ENCODE results near the gene PSAT1. TPM values are rescaled to one million over a fixed set of nuclear protein-coding genes. Genes with fewer than 3 reads are reported as not detected.

Gene PSAT1
- total RNA-seq, 1 donor from 2014 or later, result 15.2 TPM

DNA sequence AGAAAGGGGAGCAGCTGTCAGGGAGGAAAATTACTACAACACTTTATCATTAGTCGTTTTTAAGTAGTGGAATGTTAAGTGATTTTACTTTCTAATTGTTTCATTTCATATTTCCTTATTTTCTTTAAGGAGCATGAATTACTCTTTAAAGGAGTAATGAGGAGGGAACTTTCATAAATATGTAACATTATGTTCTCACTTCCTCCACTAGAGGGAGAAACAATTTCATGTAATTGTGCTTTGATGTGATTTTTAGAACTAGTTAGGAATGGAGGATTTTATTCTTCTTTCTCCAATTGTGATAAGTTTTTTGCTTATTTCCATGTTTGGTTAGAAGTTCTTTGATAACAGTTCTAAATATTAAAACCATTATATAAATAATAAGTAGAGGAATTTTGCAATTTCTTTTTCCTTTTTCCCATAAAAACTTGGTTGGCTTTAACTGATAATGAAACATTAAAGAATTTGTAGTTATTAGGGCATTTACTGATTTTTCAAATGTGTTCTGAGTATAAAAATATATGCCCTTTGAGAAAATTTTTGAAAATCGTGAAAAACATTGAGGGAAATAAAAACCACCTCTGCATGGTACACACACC lies 35.4 kb upstream of the PSAT1 start:
- Mint-ChIP-seq H3K27ac (ENCODE audit: unreplicated experiment) (no peak overlapping the region), H3K4me1 (ENCODE audit: unreplicated experiment) (no peaks in the 10 kb centered on the region), H3K9me3 (ENCODE audit: unreplicated experiment) (no peaks in the 10 kb centered on the region), H3K27me3 (ENCODE audit: unreplicated experiment) (no peaks in the 10 kb centered on the region), H3K36me3 (ENCODE audit: low read depth, unreplicated experiment) (no peaks in the 10 kb centered on the region), H3K4me3 (ENCODE audit: unreplicated experiment) (no peak overlapping the region)
- DNase-seq (ENCODE audit: low spot score), result no peak
- TF ChIP-seq, protein P1, sequence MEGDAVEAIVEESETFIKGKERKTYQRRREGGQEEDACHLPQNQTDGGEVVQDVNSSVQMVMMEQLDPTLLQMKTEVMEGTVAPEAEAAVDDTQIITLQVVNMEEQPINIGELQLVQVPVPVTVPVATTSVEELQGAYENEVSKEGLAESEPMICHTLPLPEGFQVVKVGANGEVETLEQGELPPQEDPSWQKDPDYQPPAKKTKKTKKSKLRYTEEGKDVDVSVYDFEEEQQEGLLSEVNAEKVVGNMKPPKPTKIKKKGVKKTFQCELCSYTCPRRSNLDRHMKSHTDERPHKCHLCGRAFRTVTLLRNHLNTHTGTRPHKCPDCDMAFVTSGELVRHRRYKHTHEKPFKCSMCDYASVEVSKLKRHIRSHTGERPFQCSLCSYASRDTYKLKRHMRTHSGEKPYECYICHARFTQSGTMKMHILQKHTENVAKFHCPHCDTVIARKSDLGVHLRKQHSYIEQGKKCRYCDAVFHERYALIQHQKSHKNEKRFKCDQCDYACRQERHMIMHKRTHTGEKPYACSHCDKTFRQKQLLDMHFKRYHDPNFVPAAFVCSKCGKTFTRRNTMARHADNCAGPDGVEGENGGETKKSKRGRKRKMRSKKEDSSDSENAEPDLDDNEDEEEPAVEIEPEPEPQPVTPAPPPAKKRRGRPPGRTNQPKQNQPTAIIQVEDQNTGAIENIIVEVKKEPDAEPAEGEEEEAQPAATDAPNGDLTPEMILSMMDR (IDR thresholded peaks at IDR 0.05; ENCODE audit: unreplicated experiment), result peak; percentile 74

DNA sequence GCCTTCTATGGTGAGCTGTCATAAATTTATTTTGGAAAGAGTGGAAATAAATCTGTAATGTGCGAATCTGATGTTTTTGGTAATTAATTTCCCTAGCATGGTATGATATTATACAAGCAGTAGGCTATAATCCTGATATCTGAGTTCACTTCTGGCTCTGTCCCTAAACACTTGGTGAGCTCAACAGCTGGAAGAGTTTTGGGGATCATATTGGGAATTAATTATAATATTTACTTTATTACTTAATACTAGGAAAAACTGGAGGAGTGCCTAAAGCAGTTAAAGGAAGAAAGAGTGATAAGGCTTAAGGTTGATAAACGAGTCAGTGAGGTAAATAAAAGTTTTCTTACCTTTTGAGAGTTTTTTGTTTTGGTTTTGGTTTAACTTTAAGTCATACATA lies 34.3 kb upstream of the PSAT1 start:
- TF ChIP-seq, protein P1 (IDR thresholded peaks at IDR 0.05; ENCODE audit: unreplicated experiment), result no peak
- H3K4me1 Mint-ChIP-seq (ENCODE audit: unreplicated experiment), result no peaks in the 10 kb centered on the region
- no peaks in the 10 kb centered on the region for H3K27me3 Mint-ChIP-seq (ENCODE audit: unreplicated experiment)
- H3K36me3 Mint-ChIP-seq (ENCODE audit: low read depth, unreplicated experiment), result peaks cover 2% of the 10 kb centered on the region
- H3K27ac Mint-ChIP-seq (ENCODE audit: unreplicated experiment), result no peak overlapping the region
- H3K4me3 Mint-ChIP-seq (ENCODE audit: unreplicated experiment), result no peak overlapping the region
- H3K9me3 Mint-ChIP-seq (ENCODE audit: unreplicated experiment), result no peaks in the 10 kb centered on the region
- no peak for DNase-seq (ENCODE audit: low spot score)

DNA sequence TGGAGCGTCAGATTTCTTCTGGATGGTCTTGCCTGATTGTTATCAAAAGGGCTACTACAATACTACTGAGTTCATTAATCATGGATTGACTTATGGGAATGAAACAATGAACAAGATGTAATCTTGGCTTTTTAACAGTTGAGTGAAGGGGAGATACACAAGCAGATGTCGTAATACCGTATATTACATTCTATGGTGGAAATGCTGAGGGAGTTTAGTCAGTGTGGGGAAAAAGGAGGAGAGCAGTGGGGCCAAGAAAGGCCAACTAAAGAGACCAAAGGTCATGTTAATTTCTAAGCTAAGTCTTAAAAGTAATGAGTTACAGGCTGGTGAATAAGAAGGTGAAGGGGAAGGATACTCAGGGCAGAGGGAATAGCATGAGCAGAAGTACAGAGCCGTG lies 29.0 kb upstream of the PSAT1 start:
- no peak for DNase-seq (ENCODE audit: low spot score)
- no peaks in the 10 kb centered on the region for H3K27me3 Mint-ChIP-seq (ENCODE audit: unreplicated experiment)
- peaks cover 8% of the 10 kb centered on the region for H3K36me3 Mint-ChIP-seq (ENCODE audit: low read depth, unreplicated experiment)
- H3K9me3 Mint-ChIP-seq (ENCODE audit: unreplicated experiment), result no peaks in the 10 kb centered on the region
- H3K4me1 Mint-ChIP-seq (ENCODE audit: unreplicated experiment), result no peaks in the 10 kb centered on the region
- H3K4me3 Mint-ChIP-seq (ENCODE audit: unreplicated experiment), result no peak overlapping the region
- TF ChIP-seq, protein P1 (IDR thresholded peaks at IDR 0.05; ENCODE audit: unreplicated experiment), result no peak
- no peak overlapping the region for H3K27ac Mint-ChIP-seq (ENCODE audit: unreplicated experiment)

DNA sequence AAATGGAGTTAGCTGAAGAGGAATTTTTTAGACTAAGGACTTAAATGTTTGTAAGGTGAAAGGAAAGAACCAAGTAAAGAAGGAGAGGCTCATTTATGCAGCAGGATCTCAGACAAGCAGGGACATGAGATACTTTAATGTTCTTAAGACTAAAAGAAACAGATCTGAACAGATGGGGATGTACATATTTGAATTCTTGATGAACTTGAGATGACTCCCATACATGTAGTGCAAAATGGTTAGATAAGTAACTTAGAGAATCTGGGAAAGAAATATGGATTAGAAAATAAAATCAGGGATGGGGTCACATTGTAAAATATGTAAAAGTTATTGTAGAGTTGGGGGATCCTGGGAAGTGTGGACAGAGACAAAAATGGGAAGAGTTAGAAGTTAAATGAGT lies 27.1 kb upstream of the PSAT1 start:
- H3K27me3 Mint-ChIP-seq (ENCODE audit: unreplicated experiment), result no peaks in the 10 kb centered on the region
- no peak overlapping the region for H3K27ac Mint-ChIP-seq (ENCODE audit: unreplicated experiment)
- H3K36me3 Mint-ChIP-seq (ENCODE audit: low read depth, unreplicated experiment), result peaks cover 8% of the 10 kb centered on the region
- no peaks in the 10 kb centered on the region for H3K9me3 Mint-ChIP-seq (ENCODE audit: unreplicated experiment)
- no peak for DNase-seq (ENCODE audit: low spot score)
- TF ChIP-seq, protein P1 (IDR thresholded peaks at IDR 0.05; ENCODE audit: unreplicated experiment), result no peak
- H3K4me1 Mint-ChIP-seq (ENCODE audit: unreplicated experiment), result no peaks in the 10 kb centered on the region
- H3K4me3 Mint-ChIP-seq (ENCODE audit: unreplicated experiment), result no peak overlapping the region

DNA sequence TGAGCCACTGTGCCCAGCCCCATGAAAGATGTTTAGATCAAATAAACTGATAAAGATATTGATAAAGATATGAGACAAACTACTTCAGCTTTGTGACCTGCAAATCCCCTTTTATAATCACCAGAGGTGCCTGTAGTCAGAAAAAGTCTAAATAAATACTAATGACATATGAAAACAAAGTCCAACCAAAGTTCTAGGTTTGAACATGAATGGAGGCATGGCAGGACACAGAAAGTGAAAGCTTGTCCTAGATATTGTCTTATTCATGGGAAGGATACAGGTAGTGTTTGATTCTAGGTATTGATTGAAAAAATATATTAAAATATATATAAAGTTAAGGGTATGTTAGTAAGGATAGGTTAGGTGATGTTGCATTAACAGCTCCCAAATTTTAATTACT lies 24.6 kb upstream of the PSAT1 start:
- Mint-ChIP-seq H3K4me3 (ENCODE audit: unreplicated experiment) (no peak overlapping the region), H3K36me3 (ENCODE audit: low read depth, unreplicated experiment) (peaks cover 8% of the 10 kb centered on the region), H3K27ac (ENCODE audit: unreplicated experiment) (no peak overlapping the region), H3K9me3 (ENCODE audit: unreplicated experiment) (no peaks in the 10 kb centered on the region), H3K27me3 (ENCODE audit: unreplicated experiment) (no peaks in the 10 kb centered on the region), H3K4me1 (ENCODE audit: unreplicated experiment) (no peaks in the 10 kb centered on the region)
- no peak for DNase-seq (ENCODE audit: low spot score)
- TF ChIP-seq, protein P1 (IDR thresholded peaks at IDR 0.05; ENCODE audit: unreplicated experiment), result no peak
